GM12878 (cell line): ENCODE data around the gene LRRC7. TPM values are rescaled to one million over a fixed set of nuclear protein-coding genes. Genes with fewer than 3 reads are reported as not detected.

ENCODE experiments used
- ATAC-seq: fragments of 200-7000 bp; cut with Tn5 transposase; 3 replicates; pipeline ENCODE4 v1.9.1; 2020; ENCODE audit warnings: mild to moderate bottlenecking, moderate library complexity
- BruUV-seq: library from RNA; stranded (reverse); fragments of 400-500 nt; replicated peaks from 2 replicates; lab custom pipeline; 2021; lab: Mats Ljungman, UMichigan
- CTCF ChIA-PET: fragments of 300-600 bp; sonication (Branson Sonifier 250); formaldehyde crosslinking; extraction: SDS; loops from one replicate; lab custom pipeline; 2021; ENCODE audit warnings: inconsistent platforms; lab: Yijun Ruan, JAX
- POLR2A ChIA-PET: fragments of 350-600 bp; formaldehyde crosslinking; extraction: SDS; loops from one replicate; lab custom pipeline; 2021; ENCODE audit warnings: inconsistent platforms; lab: Charles Lee
- RAD21 ChIA-PET: fragments of 300-600 bp; sonication (Branson Sonifier 250); formaldehyde crosslinking; loops from one replicate; lab custom pipeline; 2023; ENCODE audit warnings: antibody characterized with exemption; ENCODE audit not compliant: unreplicated experiment; lab: Charles Lee
- SMC1A ChIA-PET: fragments of 300-600 bp; sonication (Branson Sonifier 250); formaldehyde crosslinking; loops from one replicate; lab custom pipeline; 2023; ENCODE audit not compliant: unreplicated experiment, uncharacterized antibody; lab: Charles Lee
- DNase-seq: peaks from one replicate; pipeline ENCODE4 v3.0.0-alpha.2; 2011; ENCODE audit warnings: low read depth, low spot score
- FAIRE-seq: peaks from 3 replicates; lab custom pipeline; 2011; peaks lifted over from hg19 to GRCh38; lab: Jason Lieb, UNC
- H2AFZ ChIP-seq: 2 replicates; pipeline ENCODE4 v1.6.0; 2011; ENCODE audit warnings: low read depth, low read length, control low read depth; ENCODE audit not compliant: control insufficient read depth
- H3K27ac ChIP-seq: 2 replicates; pipeline ENCODE4 v1.5.1; 2011; ENCODE audit warnings: control low read depth; ENCODE audit not compliant: control insufficient read depth, insufficient read depth
- H3K27me3 ChIP-seq, 2 experiments: replicated peaks in 1 of 2; 2 replicates each; pipeline versions ENCODE4 v1.6.0 to v1.6.1; 2011; ENCODE audit warnings: low read length in 1 of 2; ENCODE audit not compliant: control insufficient read depth in 2 of 2, insufficient read depth in 2 of 2
- H3K36me3 ChIP-seq, 2 experiments: 2 replicates each; pipeline ENCODE4 v1.5.1; 2011; ENCODE audit warnings: low read length in 1 of 2; ENCODE audit not compliant: control insufficient read depth in 2 of 2, insufficient read depth in 2 of 2
- H3K4me1 ChIP-seq: 2 replicates; pipeline ENCODE4 v1.6.1; 2011; ENCODE audit warnings: mild to moderate bottlenecking, low read length, moderate library complexity, mixed read lengths; ENCODE audit not compliant: control insufficient read depth, insufficient read depth
- H3K4me2 ChIP-seq: 2 replicates; pipeline ENCODE4 v1.6.0; 2011; ENCODE audit warnings: control low read depth; ENCODE audit not compliant: control insufficient read depth, insufficient read depth
- H3K4me3 ChIP-seq: fragments of 200-600 bp; sonication (generic); 2 replicates; pipeline ENCODE4 v1.5.1; 2016
- H3K79me2 ChIP-seq: 2 replicates; pipeline ENCODE4 v1.6.0; 2011; ENCODE audit warnings: low read length; ENCODE audit not compliant: control insufficient read depth, insufficient read depth
- H3K9ac ChIP-seq: 2 replicates; pipeline ENCODE4 v1.8.0; 2011; ENCODE audit warnings: low read length, control low read depth, mixed read lengths; ENCODE audit not compliant: control insufficient read depth, insufficient read depth
- H3K9me3 ChIP-seq: replicated peaks from 3 replicates; pipeline ENCODE4 v1.5.1; 2011; ENCODE audit warnings: mild to moderate bottlenecking, low read length; ENCODE audit not compliant: control insufficient read depth, insufficient read depth
- H4K20me1 ChIP-seq: 2 replicates; pipeline ENCODE4 v1.6.0; 2011; ENCODE audit not compliant: control insufficient read depth, insufficient read depth
- GATAD2B ChIP-seq: fragments of 450-650 bp; conservative IDR thresholded peaks from 2 replicates; pipeline ENCODE4 v1.6.1; 2017; ENCODE audit warnings: low read depth, mild to moderate bottlenecking, moderate library complexity
- HCFC1 ChIP-seq: fragments of 150-350 bp; IDR thresholded peaks from 2 replicates; pipeline ENCODE4 v1.6.1; 2014; ENCODE audit warnings: low read length
- JUNB ChIP-seq: IDR thresholded peaks from 2 replicates; pipeline ENCODE4 v1.6.1; 2016; ENCODE audit warnings: antibody characterized with exemption, mild to moderate bottlenecking
- KDM1A ChIP-seq: fragments of 200-600 bp; sonication (generic); IDR thresholded peaks from 2 replicates; pipeline ENCODE4 v1.6.1; 2016; ENCODE audit warnings: borderline replicate concordance
- MEF2B ChIP-seq: fragments of 450-650 bp; IDR thresholded peaks from 2 replicates; pipeline ENCODE4 v1.6.1; 2018; ENCODE audit warnings: mild to moderate bottlenecking, moderate library complexity; ENCODE audit not compliant: partially characterized antibody, poor library complexity, severe bottlenecking
- STAT3 ChIP-seq: IDR thresholded peaks from 2 replicates; pipeline ENCODE4 v1.6.1; 2011; ENCODE audit warnings: low read depth, low read length, improper control_type of control experiment
- WGBS: methylation state at CpG from one replicate; pipeline ENCODE4 v1.1.6; 2016; ENCODE audit warnings: low lambda C conversion rate; ENCODE audit not compliant: insufficient replicate concordance, insufficient coverage; ENCODE audit errors: missing lambda C conversion rate; 5-methylcytosine and 5-hydroxymethylcytosine counted together
- in situ Hi-C: fragments of 300-500 bp; cut with MboI; formaldehyde crosslinking; loops from 9 replicates; pipeline ENCODE4 v1.14.3; 2018; ENCODE audit warnings: mixed read lengths
- intact Hi-C: fragments of 100-400 bp; cut with micrococcal nuclease; formaldehyde crosslinking; loops from one replicate; pipeline ENCODE4 v1.14.2; 2022; ENCODE audit not compliant: unreplicated experiment
- polyA plus RNA-seq, 11 experiments: library from polyadenylated mRNA; depleted of rRNA in 4 of 11; unstranded in 6 of 11; stranded (reverse) in 5 of 11; fragments of >200 nt; fragmentation: Nextera tagmentation in 4 of 11; fragmentation: Illumina TruSeq in 1 of 11; extraction: Ambion mirVana in 4 of 11; extraction: Trizol in 1 of 11; gene quantifications; 1 replicate in 1 of 11; 2 replicates in 10 of 11; pipeline versions ENCODE4 v1.2.1 to v1.2.3, GENCODE V29; 2011 to 2016; ENCODE audit warnings: inconsistent platforms in 2 of 11, missing spikeins in 2 of 11, low read depth in 1 of 11
- total RNA-seq, 4 experiments: library from RNA; depleted of rRNA in 3 of 4; stranded (reverse); fragments of >200 nt in 3 of 4; fragmentation: Illumina TruSeq in 1 of 4; extraction: Trizol in 1 of 4; gene quantifications; 2 replicates each; pipeline versions ENCODE4 v1.2.1 to v1.2.3, GENCODE V29; 2013 to 2021
- TF ChIP-seq, protein P1 (sequence below): fragments of 450-650 bp; IDR thresholded peaks from 2 replicates; pipeline ENCODE4 v1.6.1; 2017; ENCODE audit warnings: mild to moderate bottlenecking, moderate library complexity

The LRRC7 gene
- total and polyA plus RNA-seq, 10 of the 15 experiments (the other 5 are each of a cell fraction or from before 2014, with no cell fraction given): 0.05 to 1.4 (median 0.24) TPM; not detected in 5

DNA sequence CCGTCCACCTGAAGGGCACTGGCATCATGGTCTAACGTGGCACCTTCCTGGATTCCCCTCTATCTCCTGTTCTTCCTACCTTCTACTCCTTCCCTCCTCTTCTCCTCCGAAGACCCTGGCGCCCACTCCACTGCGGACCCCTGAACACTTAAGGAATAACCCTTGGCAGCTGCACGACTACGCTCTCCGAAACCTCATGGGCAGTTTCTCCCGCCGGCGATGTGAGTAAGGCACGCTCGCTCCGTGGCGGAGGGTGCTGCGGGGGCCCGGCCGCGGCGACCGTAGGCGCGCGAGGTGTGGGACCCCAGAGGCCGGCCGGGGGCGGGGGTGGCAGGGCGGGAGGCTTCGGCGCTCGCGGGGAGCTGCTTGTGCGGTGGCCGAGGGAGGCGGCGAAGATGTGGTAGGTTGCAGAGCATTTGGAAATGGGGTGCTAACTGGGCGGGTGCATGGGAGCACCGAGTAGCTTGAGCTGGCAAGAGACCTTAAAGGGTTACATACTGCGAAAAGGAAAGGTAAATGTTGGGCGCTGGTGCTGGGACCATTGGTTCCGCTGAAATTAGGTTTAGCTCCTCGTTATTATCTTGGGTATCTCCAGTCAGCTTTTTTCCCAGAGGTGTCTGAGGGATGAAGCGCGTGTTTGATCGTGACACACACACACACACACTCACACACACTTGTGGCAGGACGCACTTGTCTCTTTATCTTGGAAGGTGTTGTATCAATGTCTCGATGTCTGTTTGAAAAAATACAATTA, 876 bp downstream of the LRRC7 start:
- intact Hi-C loops: no loop called here
- BruUV-seq: no TSS peak
- ChIA-PET POLR2A (no interaction called here), CTCF (no interaction called here), SMC1A (no interaction called here), RAD21 (no interaction called here)
- Histone ChIP-seq H3K27me3 (peaks cover 2 to 5% of the 10 kb centered on the region in 2 experiments; a peak in 3 of 4 replicates), H3K36me3 (no peaks in the 10 kb centered on the region), H3K9me3 (no peaks in the 10 kb centered on the region), H3K4me3 (no peak overlapping the region), H3K4me1 (no peaks in the 10 kb centered on the region), H4K20me1 (no peaks in the 10 kb centered on the region), H3K9ac (no peak overlapping the region), H3K4me2 (no peak overlapping the region), H3K79me2 (no peaks in the 10 kb centered on the region), H3K27ac (no peak overlapping the region), H2AFZ (no peak overlapping the region)
- FAIRE-seq (no peak), DNase-seq (no peak), ATAC-seq (no peak)
- TF ChIP-seq, protein P1, sequence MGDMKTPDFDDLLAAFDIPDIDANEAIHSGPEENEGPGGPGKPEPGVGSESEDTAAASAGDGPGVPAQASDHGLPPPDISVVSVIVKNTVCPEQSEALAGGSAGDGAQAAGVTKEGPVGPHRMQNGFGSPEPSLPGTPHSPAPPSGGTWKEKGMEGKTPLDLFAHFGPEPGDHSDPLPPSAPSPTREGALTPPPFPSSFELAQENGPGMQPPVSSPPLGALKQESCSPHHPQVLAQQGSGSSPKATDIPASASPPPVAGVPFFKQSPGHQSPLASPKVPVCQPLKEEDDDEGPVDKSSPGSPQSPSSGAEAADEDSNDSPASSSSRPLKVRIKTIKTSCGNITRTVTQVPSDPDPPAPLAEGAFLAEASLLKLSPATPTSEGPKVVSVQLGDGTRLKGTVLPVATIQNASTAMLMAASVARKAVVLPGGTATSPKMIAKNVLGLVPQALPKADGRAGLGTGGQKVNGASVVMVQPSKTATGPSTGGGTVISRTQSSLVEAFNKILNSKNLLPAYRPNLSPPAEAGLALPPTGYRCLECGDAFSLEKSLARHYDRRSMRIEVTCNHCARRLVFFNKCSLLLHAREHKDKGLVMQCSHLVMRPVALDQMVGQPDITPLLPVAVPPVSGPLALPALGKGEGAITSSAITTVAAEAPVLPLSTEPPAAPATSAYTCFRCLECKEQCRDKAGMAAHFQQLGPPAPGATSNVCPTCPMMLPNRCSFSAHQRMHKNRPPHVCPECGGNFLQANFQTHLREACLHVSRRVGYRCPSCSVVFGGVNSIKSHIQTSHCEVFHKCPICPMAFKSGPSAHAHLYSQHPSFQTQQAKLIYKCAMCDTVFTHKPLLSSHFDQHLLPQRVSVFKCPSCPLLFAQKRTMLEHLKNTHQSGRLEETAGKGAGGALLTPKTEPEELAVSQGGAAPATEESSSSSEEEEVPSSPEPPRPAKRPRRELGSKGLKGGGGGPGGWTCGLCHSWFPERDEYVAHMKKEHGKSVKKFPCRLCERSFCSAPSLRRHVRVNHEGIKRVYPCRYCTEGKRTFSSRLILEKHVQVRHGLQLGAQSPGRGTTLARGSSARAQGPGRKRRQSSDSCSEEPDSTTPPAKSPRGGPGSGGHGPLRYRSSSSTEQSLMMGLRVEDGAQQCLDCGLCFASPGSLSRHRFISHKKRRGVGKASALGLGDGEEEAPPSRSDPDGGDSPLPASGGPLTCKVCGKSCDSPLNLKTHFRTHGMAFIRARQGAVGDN: no peak
- TF ChIP-seq JUNB: no peak
- no peak for TF ChIP-seq HCFC1
- no peak for TF ChIP-seq GATAD2B
- no peak for TF ChIP-seq KDM1A
- TF ChIP-seq STAT3: no peak
- TF ChIP-seq MEF2B: no peak
- WGBS: 41% methylated on average over 34 of the region's 47 CpGs
- in situ Hi-C loops: no loop called here
